Panc1 (cell line): ENCODE data around the gene UBQLN1.

ENCODE experiments used
- POLR2AphosphoS5 ChIP-seq: IDR thresholded peaks from 2 replicates; pipeline ENCODE4 v1.6.1; 2012; ENCODE audit warnings: mild to moderate bottlenecking, low read depth, low read length, moderate library complexity
- SIN3A ChIP-seq: IDR thresholded peaks from 2 replicates; pipeline ENCODE4 v1.6.1; 2012; ENCODE audit warnings: low read depth, mild to moderate bottlenecking, low read length, moderate library complexity, borderline replicate concordance; ENCODE audit not compliant: insufficient read depth
- TCF7L2 ChIP-seq: IDR thresholded peaks from 2 replicates; pipeline ENCODE4 v1.6.1; 2011; ENCODE audit warnings: mild to moderate bottlenecking, low read depth, low read length, inconsistent platforms
- TF ChIP-seq, protein P1 (sequence below): fragments of 450-650 bp; IDR thresholded peaks from 2 replicates; pipeline ENCODE4 v1.5.1; 2017; ENCODE audit warnings: mild to moderate bottlenecking

DNA sequence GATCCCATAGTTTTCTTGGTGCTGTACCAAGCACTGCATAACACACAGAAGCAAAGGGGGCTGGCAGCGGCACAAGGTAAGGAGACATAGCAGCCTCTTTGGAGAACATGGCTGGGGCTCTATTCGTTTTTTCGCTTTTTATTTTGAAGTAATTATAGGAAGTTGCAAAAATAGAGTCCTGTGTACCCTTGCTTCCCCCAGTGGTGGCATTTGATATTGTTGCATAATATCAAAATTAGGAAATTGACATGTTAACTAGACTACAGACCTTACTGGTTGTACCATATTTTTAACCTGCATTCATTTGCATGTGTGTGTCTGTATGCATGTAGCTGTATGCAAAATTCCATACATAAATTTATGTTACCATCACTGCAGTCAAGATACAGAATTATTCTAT, 6.6 kb upstream of the UBQLN1 start:
- TF ChIP-seq, protein P1, sequence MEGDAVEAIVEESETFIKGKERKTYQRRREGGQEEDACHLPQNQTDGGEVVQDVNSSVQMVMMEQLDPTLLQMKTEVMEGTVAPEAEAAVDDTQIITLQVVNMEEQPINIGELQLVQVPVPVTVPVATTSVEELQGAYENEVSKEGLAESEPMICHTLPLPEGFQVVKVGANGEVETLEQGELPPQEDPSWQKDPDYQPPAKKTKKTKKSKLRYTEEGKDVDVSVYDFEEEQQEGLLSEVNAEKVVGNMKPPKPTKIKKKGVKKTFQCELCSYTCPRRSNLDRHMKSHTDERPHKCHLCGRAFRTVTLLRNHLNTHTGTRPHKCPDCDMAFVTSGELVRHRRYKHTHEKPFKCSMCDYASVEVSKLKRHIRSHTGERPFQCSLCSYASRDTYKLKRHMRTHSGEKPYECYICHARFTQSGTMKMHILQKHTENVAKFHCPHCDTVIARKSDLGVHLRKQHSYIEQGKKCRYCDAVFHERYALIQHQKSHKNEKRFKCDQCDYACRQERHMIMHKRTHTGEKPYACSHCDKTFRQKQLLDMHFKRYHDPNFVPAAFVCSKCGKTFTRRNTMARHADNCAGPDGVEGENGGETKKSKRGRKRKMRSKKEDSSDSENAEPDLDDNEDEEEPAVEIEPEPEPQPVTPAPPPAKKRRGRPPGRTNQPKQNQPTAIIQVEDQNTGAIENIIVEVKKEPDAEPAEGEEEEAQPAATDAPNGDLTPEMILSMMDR, result peak; percentile 48
- TF ChIP-seq TCF7L2, result no peak
- no peak for TF ChIP-seq POLR2AphosphoS5
- TF ChIP-seq SIN3A, result no peak
